ENCODE measurements around the gene FNBP1. TPM values are rescaled to one million over a fixed set of nuclear protein-coding genes. Genes with fewer than 3 reads are reported as not detected.

The FNBP1 gene
- total and polyA plus RNA-seq, 10 of the 15 experiments (the other 5 are each of a cell fraction or from before 2014, with no cell fraction given), result 64.5 to 353 (median 179) TPM

GRCh38 chr9:130018265-130018664, 24.7 kb downstream of the FNBP1 start:
- in situ Hi-C loops (cut with MboI) (no loop called here), intact Hi-C loops (cut with micrococcal nuclease; ENCODE audit: unreplicated experiment) (no loop called here)
- CTCF ChIA-PET, result interaction anchor here (1.0 to 3.1 kb wide), 5 partner anchors 10 to 21 kb away, joined by 3 to 12 read pairs (median 3); no protein-coding TSS in a partner anchor
- H3K36me3 ChIP-seq (ENCODE audit: control insufficient read depth in 2 of 2, insufficient read depth in 2 of 2, low read length in 1 of 2), result peaks cover 8 to 30% of the 10 kb centered on the region in 2 experiments
- 0% methylated on average over 4 of the region's 4 CpGs for whole genome bisulfite sequencing (ENCODE audit: insufficient coverage, insufficient replicate concordance, low lambda C conversion rate, missing lambda C conversion rate)
- H3K4me3 ChIP-seq, result no peak overlapping the region
- H3K27me3 ChIP-seq (replicated peaks in 1 of 2; ENCODE audit: control insufficient read depth in 2 of 2, insufficient read depth in 2 of 2, low read length in 1 of 2), result no peaks in the 10 kb centered on the region
- POLR2A ChIA-PET, result interaction anchor here (0.6 to 10.6 kb wide), 12 partner anchors 9 to 130 kb away, joined by 3 to 270 read pairs (median 10); no protein-coding TSS in a partner anchor
- RAD21 ChIA-PET (ENCODE audit: unreplicated experiment), result interaction anchor here (0.6 to 17.1 kb wide), 12 partner anchors 8 to 184 kb away, joined by 3 to 418 read pairs (median 4); partner anchors contain the start of gene FNBP1
- TF ChIP-seq YBX1 (IDR thresholded peaks at IDR 0.05) (no peak), PKNOX1 (IDR thresholded peaks at IDR 0.05) (peak; percentile 54; the same call in 1 of the 2 replicates), NFIC (IDR thresholded peaks at IDR 0.05; ENCODE audit: low read depth, low read length) (0 out of 2 replicates have a peak, but pooled peaks have one; percentile 8), ZNF217 (IDR thresholded peaks at IDR 0.05) (0 out of 2 replicates have a peak, but pooled peaks have one; percentile 28), JUNB (IDR thresholded peaks at IDR 0.05) (0 out of 2 replicates have a peak, but pooled peaks have one; percentile 49)
- peaks cover 88% of the 10 kb centered on the region for H3K4me1 ChIP-seq (ENCODE audit: control insufficient read depth, insufficient read depth, low read length)
- ATAC-seq, result peak; percentile 26
- no peak for DNase-seq (ENCODE audit: low read depth, low spot score)
- H3K27ac ChIP-seq (ENCODE audit: control insufficient read depth, insufficient read depth), result peak overlapping the region; percentile 83
- peak overlapping the region; percentile 51 for H3K9ac ChIP-seq (ENCODE audit: control insufficient read depth, insufficient read depth, low read length)
- peak overlapping the region; percentile 59; the same call in 1 of the 2 replicates for H3K4me2 ChIP-seq (ENCODE audit: control insufficient read depth, insufficient read depth)
- SMC1A ChIA-PET (ENCODE audit: uncharacterized antibody, unreplicated experiment), result interaction anchor here (1.2 to 28.7 kb wide), 7 partner anchors 10 to 85 kb away, joined by 3 to 763 read pairs (median 18); no protein-coding TSS in a partner anchor
- FAIRE-seq, result no peak
- H3K79me2 ChIP-seq (ENCODE audit: control insufficient read depth, insufficient read depth, low read length), result peaks cover 98% of the 10 kb centered on the region
- peaks cover 8% of the 10 kb centered on the region; the same call in 2 of the 3 replicates for H3K9me3 ChIP-seq (replicated peaks; ENCODE audit: control insufficient read depth, insufficient read depth, low read length)
- H4K20me1 ChIP-seq (ENCODE audit: control insufficient read depth, insufficient read depth), result no peaks in the 10 kb centered on the region; the same call in 1 of the 2 replicates
- no TSS peak for BruUV-seq (replicated peaks)
- H2AFZ ChIP-seq (ENCODE audit: control insufficient read depth, low read depth, low read length), result no peak overlapping the region
